Left hindlimb (tissue), 1 donor: Measurements from ENCODE around the gene MRPL33.

Experiments
- DNase-seq: peaks from one replicate; pipeline ENCODE4 v3.0.0-alpha.2; 2018

The MRPL33 gene

GRCh38 chr2:27779417-27780055 lies 8.0 kb downstream of the MRPL33 start:
- DNase-seq = no peak

- DNase-seq = no peak
These were observed 10.0 kb downstream of the MRPL33 start for GRCh38 chr2:27781496-27781895.

- DNase-seq = no peak
These were observed 11.2 kb downstream of the MRPL33 start for GRCh38 chr2:27782701-27783100.

DNA sequence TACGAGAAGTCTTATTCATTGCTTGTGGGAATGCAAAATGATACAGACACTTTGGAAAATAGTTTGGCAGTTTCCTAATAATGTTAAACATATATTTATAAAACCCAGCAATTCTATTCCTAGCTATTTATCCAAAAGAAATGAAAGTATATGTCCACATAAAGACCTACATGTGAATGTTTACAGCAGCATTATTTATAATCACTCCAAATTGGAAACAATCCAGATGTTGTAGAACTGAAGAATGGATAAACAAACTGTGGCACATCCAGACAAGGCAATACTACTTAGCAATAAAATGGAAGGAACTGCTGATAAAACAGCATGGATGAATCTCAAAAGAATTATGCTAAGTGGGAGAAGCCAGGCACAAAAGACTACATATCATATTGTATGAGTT lies 19.3 kb downstream of the MRPL33 start:
- no peak for DNase-seq

GRCh38 chr2:27792759-27793158 lies 21.2 kb downstream of the MRPL33 start:
- no peak for DNase-seq

DNA sequence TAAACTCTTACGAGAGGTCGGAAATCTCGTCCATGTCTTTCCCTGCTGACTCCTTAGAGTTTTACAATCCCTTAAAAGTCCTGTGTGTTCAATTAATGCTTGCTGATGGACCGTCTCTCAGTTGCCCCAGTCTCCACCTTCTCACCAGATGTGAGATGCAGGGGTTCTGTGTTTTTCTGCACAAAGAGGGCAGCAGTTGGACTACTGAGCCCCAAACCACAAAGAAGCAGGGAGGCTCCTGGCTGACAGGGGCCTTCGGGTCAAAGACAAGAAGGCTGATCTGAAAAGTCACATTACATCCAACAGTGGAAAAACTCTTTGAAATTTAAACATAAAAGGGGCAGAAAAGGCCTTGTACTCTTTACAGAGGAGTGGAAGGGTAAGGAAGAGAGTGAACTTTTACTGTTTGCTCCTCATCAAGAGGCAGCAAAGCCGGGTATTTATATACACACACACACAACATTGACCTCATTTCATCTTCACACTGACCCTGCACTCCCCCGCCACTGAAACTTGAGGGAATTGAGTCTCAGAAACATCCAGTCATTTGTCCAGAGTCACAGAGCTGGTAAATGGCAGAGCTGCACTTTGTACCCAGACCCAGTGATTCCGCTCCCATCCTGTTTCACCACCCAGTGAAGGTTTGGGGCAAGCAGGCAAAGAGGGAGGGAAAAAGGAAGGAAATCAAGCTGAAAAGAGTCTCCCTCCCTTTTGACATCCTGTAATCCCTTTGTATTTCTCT lies 23.7 kb downstream of the MRPL33 start:
- DNase-seq = no peak

GRCh38 chr2:27795868-27796277 lies 24.4 kb downstream of the MRPL33 start:
- DNase-seq = no peak

- no peak for DNase-seq
These were observed 25.6 kb downstream of the MRPL33 start for GRCh38 chr2:27796791-27797765.

DNA sequence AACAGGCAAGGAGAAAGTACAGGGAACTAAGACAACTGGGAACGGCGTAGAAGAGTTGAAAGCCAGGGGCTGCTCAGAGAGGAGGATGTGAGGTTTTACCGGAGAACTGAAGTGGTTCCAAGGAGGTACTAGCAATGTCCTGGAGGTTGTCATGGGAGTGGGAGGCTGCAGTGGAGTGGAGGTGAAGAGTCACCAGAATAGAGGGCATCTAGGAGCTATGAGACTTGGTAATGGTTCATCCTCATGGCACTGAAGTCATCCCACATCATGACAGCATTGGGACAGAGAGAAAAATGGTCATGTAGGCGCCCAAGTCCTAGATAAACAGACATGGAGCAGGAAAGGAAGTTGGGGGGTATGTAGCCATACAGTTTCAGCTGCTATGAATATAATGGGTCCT lies 26.3 kb downstream of the MRPL33 start:
- no peak for DNase-seq

GRCh38 chr2:27798486-27798885 lies 27.0 kb downstream of the MRPL33 start:
- DNase-seq = no peak

DNA sequence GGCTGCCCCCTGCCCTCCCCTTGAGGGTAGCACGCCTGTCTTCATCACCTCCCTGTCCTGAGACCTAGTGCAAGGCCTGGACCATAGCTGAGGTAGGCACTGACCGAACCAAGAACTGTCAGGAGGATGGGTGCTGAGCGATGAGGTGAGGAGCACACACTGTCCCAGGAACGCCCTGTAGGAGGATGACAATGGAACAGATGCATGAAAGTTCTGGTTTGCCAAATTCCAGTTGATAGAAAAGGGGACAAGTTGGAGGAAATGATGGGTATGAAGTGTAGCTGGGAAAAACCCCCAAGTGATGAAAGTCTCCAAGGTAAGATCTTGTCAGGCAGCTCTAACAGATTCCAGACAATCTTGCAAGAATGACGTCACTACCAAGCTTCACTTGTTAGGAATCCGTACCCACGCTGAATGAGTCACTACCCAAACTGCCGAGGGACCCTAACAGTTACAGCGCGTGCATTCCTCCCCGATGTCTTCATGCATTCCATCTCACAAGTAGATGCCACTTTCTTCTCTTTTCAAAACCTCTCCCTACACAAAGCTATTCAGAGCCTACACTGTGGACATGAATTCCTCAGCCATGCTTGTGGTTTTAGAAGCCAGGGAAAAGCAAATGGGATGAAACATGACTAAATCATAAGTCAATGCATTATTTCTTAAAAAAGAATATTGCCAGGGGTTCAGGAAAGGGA lies 27.6 kb downstream of the MRPL33 start:
- peak; percentile 55 for DNase-seq

GRCh38 chr2:27799646-27800010 lies 28.1 kb downstream of the MRPL33 start:
- no peak for DNase-seq

DNA sequence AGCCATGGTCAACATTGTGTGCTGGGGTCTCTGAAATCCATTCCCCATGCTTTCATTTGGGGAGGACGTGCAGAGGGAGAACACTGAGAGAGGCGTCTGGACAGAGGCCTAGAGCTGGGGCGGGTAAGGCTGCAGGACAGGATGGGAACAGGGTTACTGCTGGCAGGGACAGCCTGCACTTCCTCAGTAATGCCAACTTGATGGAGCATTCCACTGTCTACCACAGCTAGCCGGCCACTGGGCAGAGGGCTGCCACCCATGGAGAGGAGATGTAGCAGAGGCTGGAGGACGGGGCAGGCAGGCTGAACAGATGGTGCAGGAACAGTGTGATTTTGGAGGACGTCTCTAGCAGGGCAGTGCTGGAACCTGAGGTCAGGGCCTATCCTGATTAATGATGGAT lies 29.3 kb downstream of the MRPL33 start:
- no peak for DNase-seq

DNA sequence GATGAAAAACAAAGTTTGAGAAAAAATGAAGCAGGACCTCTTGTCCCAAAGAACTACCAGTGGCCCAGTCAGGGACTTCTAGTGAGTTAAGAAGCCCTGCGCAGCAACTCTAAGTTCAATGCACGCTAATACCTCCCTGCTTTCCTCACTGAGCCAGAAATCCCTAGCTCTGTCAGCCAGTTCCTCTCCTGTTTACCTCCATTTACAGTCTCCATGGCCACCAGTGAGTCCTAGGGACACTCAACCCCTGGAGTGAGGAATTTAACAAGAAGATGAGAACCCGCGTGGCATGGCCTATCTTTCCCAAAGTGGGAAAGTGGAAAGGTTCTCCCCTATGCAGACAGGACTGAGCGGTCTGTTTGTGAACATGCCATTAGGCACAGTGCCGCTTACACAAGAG lies 31.0 kb downstream of the MRPL33 start:
- DNase-seq = no peak

DNA sequence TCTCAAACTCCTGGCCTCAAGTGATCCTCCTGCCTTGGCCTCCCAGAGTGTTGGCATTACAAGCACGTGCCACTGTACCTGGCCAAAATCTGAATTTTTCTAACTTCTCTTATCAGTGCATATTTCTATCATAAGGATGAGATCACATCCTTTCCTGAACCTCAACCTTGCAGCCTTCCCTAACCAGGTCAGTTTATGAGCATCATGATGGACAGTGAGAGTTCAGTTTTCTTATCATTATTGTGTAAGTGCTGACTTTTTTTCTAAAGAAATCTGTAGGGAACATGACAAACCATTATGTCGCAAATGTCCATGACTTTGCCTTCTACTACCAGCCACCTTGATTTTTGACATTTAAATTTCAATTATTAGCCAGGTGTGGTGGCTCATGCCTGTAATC lies 31.5 kb downstream of the MRPL33 start:
- no peak for DNase-seq

- DNase-seq = no peak
These were observed 32.6 kb downstream of the MRPL33 start for GRCh38 chr2:27804146-27804545.

DNA sequence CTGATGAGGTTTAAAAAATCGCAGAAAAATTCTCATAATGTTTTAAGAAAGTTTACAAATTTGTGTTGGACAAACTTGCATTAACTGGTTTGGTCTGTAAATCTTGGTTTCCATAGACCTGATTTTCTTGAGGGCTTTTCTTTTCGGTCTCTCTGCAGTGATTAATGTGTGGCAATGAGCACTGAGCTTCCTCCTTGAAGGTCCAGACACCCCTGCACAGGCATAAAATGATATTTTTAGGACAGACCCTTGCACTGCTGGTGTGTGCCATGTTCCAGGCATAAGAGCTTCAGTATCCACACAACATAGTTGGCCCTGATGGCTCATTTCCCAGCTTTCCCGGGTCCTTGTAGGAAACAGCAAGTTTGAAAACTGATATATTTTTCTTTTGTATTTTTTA lies 33.7 kb downstream of the MRPL33 start:
- DNase-seq = no peak

DNA sequence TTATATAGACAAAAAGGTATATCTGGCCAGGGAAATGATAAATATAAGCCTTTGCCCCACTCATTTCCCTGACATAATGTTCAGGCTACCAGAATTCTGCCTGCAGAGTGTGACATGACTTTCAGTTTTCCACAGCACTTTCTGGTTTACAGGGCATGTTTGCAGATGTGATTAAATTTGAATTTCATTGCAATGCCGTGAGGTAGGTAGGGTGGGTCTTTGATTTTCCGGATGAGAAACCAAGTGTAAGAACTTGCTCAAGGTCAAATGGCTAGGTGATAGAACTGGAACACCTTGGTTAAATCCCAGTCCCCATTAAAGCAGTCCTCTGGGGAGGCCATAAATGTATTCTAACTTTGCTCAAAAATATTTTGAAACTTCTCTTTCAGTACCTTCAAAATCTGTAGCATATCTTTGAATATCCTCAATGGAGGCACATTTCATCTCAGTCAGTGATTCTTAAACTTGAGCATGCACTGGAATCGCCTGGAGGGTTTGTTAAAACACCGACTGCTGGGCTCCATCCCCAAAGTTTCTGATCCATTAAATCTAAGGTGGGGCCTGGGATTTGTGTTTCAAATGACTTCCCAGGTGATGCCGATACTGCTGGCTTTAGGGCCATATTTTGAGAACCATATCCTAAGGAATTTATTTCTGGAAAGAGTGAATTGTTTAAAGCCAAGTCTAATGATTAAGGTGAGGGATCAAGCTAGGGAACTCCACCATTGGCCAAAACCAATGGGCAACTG lies 35.0 kb downstream of the MRPL33 start:
- DNase-seq = no peak

- DNase-seq = no peak
These were observed 36.0 kb downstream of the MRPL33 start for GRCh38 chr2:27807476-27807875.

- DNase-seq = no peak
These were observed 36.9 kb downstream of the MRPL33 start for GRCh38 chr2:27808418-27808817.

GRCh38 chr2:27808984-27809383 lies 37.5 kb downstream of the MRPL33 start:
- no peak for DNase-seq

DNA sequence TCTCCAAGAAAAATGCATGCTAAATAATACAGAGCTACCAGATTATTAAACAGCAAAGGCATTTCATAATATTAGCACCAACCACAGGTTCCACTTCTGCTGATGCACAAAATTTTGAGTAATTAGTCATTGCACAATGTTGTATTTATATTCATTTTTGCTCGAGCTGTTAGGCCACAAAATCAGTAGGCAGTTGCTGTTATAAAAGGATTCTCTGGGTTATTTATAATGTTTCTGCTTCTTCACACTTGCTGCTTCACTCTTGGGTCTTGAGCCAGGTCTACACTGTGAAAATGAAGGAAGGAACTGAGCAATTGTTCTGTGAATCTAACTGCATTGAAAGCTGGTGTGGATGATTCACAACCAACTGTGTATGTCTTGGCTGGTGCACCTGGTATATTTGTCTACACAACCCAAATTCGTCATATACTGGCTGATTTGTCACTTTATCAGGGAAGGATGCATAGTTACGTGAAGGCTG lies 38.3 kb downstream of the MRPL33 start:
- DNase-seq = no peak
